Measurements from ENCODE around the gene CD300A.

CD300A gene

GRCh38 chr17:74455821-74456220 is 10.6 kb upstream of the CD300A start:
- H3K9ac ChIP-seq (ENCODE audit: insufficient read length, low read depth), result no peak overlapping the region
- H3K4me1 ChIP-seq (ENCODE audit: insufficient read depth, insufficient read length), result peaks cover 29% of the 10 kb centered on the region
- no peak overlapping the region for H3K4me3 ChIP-seq (ENCODE audit: insufficient read length, low read depth)
- TF ChIP-seq YY1 (IDR thresholded peaks at IDR 0.05; ENCODE audit: insufficient read depth, insufficient read length), result no peak
- peaks cover 39% of the 10 kb centered on the region for H3K27me3 ChIP-seq (ENCODE audit: insufficient read depth, insufficient read length)
- no peaks in the 10 kb centered on the region for H3K36me3 ChIP-seq (ENCODE audit: insufficient read depth, insufficient read length, low read length)
- DNase-seq (ENCODE audit: low read depth, low spot score), result no peak
- H3K9me3 ChIP-seq (ENCODE audit: insufficient read depth, low read length), result no peaks in the 10 kb centered on the region

DNA sequence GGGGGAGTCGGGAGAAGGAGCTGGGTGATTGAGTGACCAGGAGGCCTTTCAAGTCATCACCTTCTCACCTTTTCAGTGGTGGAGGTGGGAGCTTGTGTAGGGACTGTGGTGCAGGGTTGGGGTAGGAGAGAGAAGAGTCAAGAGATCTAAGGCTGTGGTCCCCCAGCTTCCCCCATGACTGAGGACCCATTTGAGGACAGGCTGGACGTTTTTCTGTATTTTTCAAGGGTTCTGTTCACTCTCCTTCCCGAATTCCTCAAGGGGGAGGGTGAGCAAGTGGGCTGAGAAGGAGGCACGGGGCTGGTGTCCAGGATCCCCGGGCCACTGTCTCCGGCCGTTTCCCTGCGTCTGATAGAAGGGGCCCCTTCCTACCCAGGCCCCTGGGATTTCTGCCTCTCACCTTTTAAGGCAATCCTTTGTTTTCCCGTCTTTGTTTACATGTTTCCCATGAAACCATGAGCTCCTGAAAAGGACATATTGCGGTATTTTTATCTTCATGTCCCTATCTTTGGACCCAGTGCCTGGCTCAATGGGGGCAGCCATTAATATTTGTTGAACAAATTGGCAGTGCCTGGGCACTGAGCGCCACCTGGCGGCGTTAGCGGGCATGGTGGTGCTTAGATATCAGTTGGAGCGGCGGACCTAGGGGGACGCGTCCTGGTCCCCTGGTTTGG is 9.2 kb upstream of the CD300A start:
- no peaks in the 10 kb centered on the region for H3K36me3 ChIP-seq (ENCODE audit: insufficient read depth, insufficient read length, low read length)
- no peak overlapping the region for H3K4me3 ChIP-seq (ENCODE audit: insufficient read length, low read depth)
- H3K9ac ChIP-seq (ENCODE audit: insufficient read length, low read depth), result no peak overlapping the region
- peak; percentile 40 for DNase-seq (ENCODE audit: low read depth, low spot score)
- H3K4me1 ChIP-seq (ENCODE audit: insufficient read depth, insufficient read length), result peaks cover 23% of the 10 kb centered on the region
- H3K27me3 ChIP-seq (ENCODE audit: insufficient read depth, insufficient read length), result peaks cover 27% of the 10 kb centered on the region
- TF ChIP-seq YY1 (IDR thresholded peaks at IDR 0.05; ENCODE audit: insufficient read depth, insufficient read length) (peak; percentile 61), ZNF274 (IDR thresholded peaks at IDR 0.05; ENCODE audit: low read depth, low read length) (no peak), SUZ12 (IDR thresholded peaks at IDR 0.05; ENCODE audit: extremely low read depth, insufficient read depth, insufficient read length) (no peak)
- H3K9me3 ChIP-seq (ENCODE audit: insufficient read depth, low read length), result no peaks in the 10 kb centered on the region

GRCh38 chr17:74457820-74458166 is 8.6 kb upstream of the CD300A start:
- DNase-seq (ENCODE audit: low read depth, low spot score), result no peak
- Histone ChIP-seq H3K4me1 (ENCODE audit: insufficient read depth, insufficient read length) (peaks cover 22% of the 10 kb centered on the region), H3K9ac (ENCODE audit: insufficient read length, low read depth) (no peak overlapping the region), H3K27me3 (ENCODE audit: insufficient read depth, insufficient read length) (peaks cover 22% of the 10 kb centered on the region), H3K4me3 (ENCODE audit: insufficient read length, low read depth) (no peak overlapping the region), H3K9me3 (ENCODE audit: insufficient read depth, low read length) (no peaks in the 10 kb centered on the region), H3K36me3 (ENCODE audit: insufficient read depth, insufficient read length, low read length) (no peaks in the 10 kb centered on the region)
- no peak for TF ChIP-seq ZNF274 (IDR thresholded peaks at IDR 0.05; ENCODE audit: low read depth, low read length)
- TF ChIP-seq YY1 (IDR thresholded peaks at IDR 0.05; ENCODE audit: insufficient read depth, insufficient read length), result no peak

GRCh38 chr17:74458835-74459234 is 7.6 kb upstream of the CD300A start:
- no peak overlapping the region for H3K9ac ChIP-seq (ENCODE audit: insufficient read length, low read depth)
- DNase-seq (ENCODE audit: low read depth, low spot score), result no peak

GRCh38 chr17:74459622-74460021 is 6.8 kb upstream of the CD300A start:
- H3K9me3 ChIP-seq (ENCODE audit: insufficient read depth, low read length), result no peaks in the 10 kb centered on the region
- peaks cover 19% of the 10 kb centered on the region for H3K4me1 ChIP-seq (ENCODE audit: insufficient read depth, insufficient read length)
- no peak overlapping the region for H3K9ac ChIP-seq (ENCODE audit: insufficient read length, low read depth)
- TF ChIP-seq SUZ12 (IDR thresholded peaks at IDR 0.05; ENCODE audit: extremely low read depth, insufficient read depth, insufficient read length), result no peak
- no peak for TF ChIP-seq YY1 (IDR thresholded peaks at IDR 0.05; ENCODE audit: insufficient read depth, insufficient read length)
- no peak for TF ChIP-seq ZNF274 (IDR thresholded peaks at IDR 0.05; ENCODE audit: low read depth, low read length)
- H3K27me3 ChIP-seq (ENCODE audit: insufficient read depth, insufficient read length), result peaks cover 12% of the 10 kb centered on the region
- no peak overlapping the region for H3K4me3 ChIP-seq (ENCODE audit: insufficient read length, low read depth)
- no peaks in the 10 kb centered on the region for H3K36me3 ChIP-seq (ENCODE audit: insufficient read depth, insufficient read length, low read length)
- no peak for DNase-seq (ENCODE audit: low read depth, low spot score)

More at GRCh38 chr17:74458835-74459234, 7.6 kb upstream of the CD300A start:
- Histone ChIP-seq H3K4me3 (ENCODE audit: insufficient read length, low read depth) (no peak overlapping the region), H3K36me3 (ENCODE audit: insufficient read depth, insufficient read length, low read length) (no peaks in the 10 kb centered on the region), H3K9me3 (ENCODE audit: insufficient read depth, low read length) (no peaks in the 10 kb centered on the region), H3K27me3 (ENCODE audit: insufficient read depth, insufficient read length) (peaks cover 12% of the 10 kb centered on the region), H3K4me1 (ENCODE audit: insufficient read depth, insufficient read length) (peaks cover 20% of the 10 kb centered on the region)
- TF ChIP-seq ZNF274 (IDR thresholded peaks at IDR 0.05; ENCODE audit: low read depth, low read length) (no peak), SUZ12 (IDR thresholded peaks at IDR 0.05; ENCODE audit: extremely low read depth, insufficient read depth, insufficient read length) (no peak), YY1 (IDR thresholded peaks at IDR 0.05; ENCODE audit: insufficient read depth, insufficient read length) (no peak)

GRCh38 chr17:74460241-74460640 is 6.2 kb upstream of the CD300A start:
- no peak overlapping the region for H3K4me3 ChIP-seq (ENCODE audit: insufficient read length, low read depth)
- TF ChIP-seq SUZ12 (IDR thresholded peaks at IDR 0.05; ENCODE audit: extremely low read depth, insufficient read depth, insufficient read length), result no peak
- TF ChIP-seq ZNF274 (IDR thresholded peaks at IDR 0.05; ENCODE audit: low read depth, low read length), result no peak
- TF ChIP-seq YY1 (IDR thresholded peaks at IDR 0.05; ENCODE audit: insufficient read depth, insufficient read length), result no peak
- H3K27me3 ChIP-seq (ENCODE audit: insufficient read depth, insufficient read length), result peaks cover 12% of the 10 kb centered on the region
- no peaks in the 10 kb centered on the region for H3K36me3 ChIP-seq (ENCODE audit: insufficient read depth, insufficient read length, low read length)
- no peak for DNase-seq (ENCODE audit: low read depth, low spot score)
- H3K9ac ChIP-seq (ENCODE audit: insufficient read length, low read depth), result no peak overlapping the region
- H3K4me1 ChIP-seq (ENCODE audit: insufficient read depth, insufficient read length), result peaks cover 14% of the 10 kb centered on the region
- no peaks in the 10 kb centered on the region for H3K9me3 ChIP-seq (ENCODE audit: insufficient read depth, low read length)

- Histone ChIP-seq H3K9ac (ENCODE audit: insufficient read length, low read depth) (no peak overlapping the region), H3K36me3 (ENCODE audit: insufficient read depth, insufficient read length, low read length) (no peaks in the 10 kb centered on the region), H3K4me1 (ENCODE audit: insufficient read depth, insufficient read length) (peaks cover 14% of the 10 kb centered on the region), H3K27me3 (ENCODE audit: insufficient read depth, insufficient read length) (peaks cover 12% of the 10 kb centered on the region), H3K9me3 (ENCODE audit: insufficient read depth, low read length) (no peaks in the 10 kb centered on the region), H3K4me3 (ENCODE audit: insufficient read length, low read depth) (no peak overlapping the region)
- no peak for DNase-seq (ENCODE audit: low read depth, low spot score)
- TF ChIP-seq YY1 (IDR thresholded peaks at IDR 0.05; ENCODE audit: insufficient read depth, insufficient read length) (no peak), ZNF274 (IDR thresholded peaks at IDR 0.05; ENCODE audit: low read depth, low read length) (no peak), SUZ12 (IDR thresholded peaks at IDR 0.05; ENCODE audit: extremely low read depth, insufficient read depth, insufficient read length) (no peak)
These were observed 5.4 kb upstream of the CD300A start for GRCh38 chr17:74460996-74461395.
